Brain pericyte (primary cell): ENCODE results near the gene TBC1D3L.
"Not testable (repeated sequence)": the region's sequence is repeated elsewhere in the genome, so short reads cannot be mapped to it uniquely, and the experiment has no call there.

Experiments used
- DNase-seq: peaks from one replicate; pipeline ENCODE4 v3.0.0-alpha.2; 2012; ENCODE audit warnings: low read depth, low spot score

TBC1D3L gene

GRCh38 chr17:37988960-37989359 lies at the start of gene TBC1D3L:
Gene TBC1D3L (minus strand): TSS chr17:37989060. CDS start chr17:37987520, 1,540 bp downstream.
- not testable (repeated sequence) for DNase-seq

GRCh38 chr17:38003676-38004075 lies 14.8 kb upstream of the TBC1D3L start, which contains the start of gene TBC1D3D:
Gene TBC1D3D (plus strand): TSS chr17:38003976. CDS start chr17:38005561, 1,585 bp downstream.
- DNase-seq: not testable (repeated sequence)
